PC-3 (cell line): ENCODE data around the gene GDPD1. TPM values are rescaled to one million over a fixed set of nuclear protein-coding genes. Genes with fewer than 3 reads are reported as not detected.

Experiments
- ATAC-seq: fragments of 200-7000 bp; cut with Tn5 transposase; 2 replicates; pipeline ENCODE4 v1.9.1; 2020; ENCODE audit warnings: mild to moderate bottlenecking, moderate library complexity
- BruUV-seq: library from RNA; stranded (reverse); fragments of 400-500 nt; replicated peaks from 2 replicates; lab custom pipeline; 2021; lab: Mats Ljungman, UMichigan
- CTCF ChIA-PET: fragments of 300-600 bp; sonication (Branson Sonifier 250); formaldehyde crosslinking; loops from one replicate; lab custom pipeline; 2022; ENCODE audit warnings: antibody characterized with exemption; lab: Charles Lee
- POLR2A ChIA-PET: fragments of 300-600 bp; sonication (Branson Sonifier 250); formaldehyde crosslinking; loops from one replicate; lab custom pipeline; 2022; ENCODE audit warnings: antibody characterized with exemption; ENCODE audit not compliant: unreplicated experiment; lab: Charles Lee
- DNase-seq: peaks from one replicate; pipeline ENCODE4 v3.0.0-alpha.2; 2015
- H2AFZ ChIP-seq: fragments of 300-600 bp; sonication (generic); 2 replicates; pipeline ENCODE4 v1.6.0; 2016; ENCODE audit warnings: antibody characterized with exemption, low read length
- H3F3A ChIP-seq: fragments of 300-600 bp; sonication (generic); one replicate; pipeline ENCODE4 v1.6.0; 2017; ENCODE audit warnings: antibody characterized with exemption, low read length, control low read depth, mild to moderate bottlenecking; ENCODE audit not compliant: unreplicated experiment
- H3K27ac ChIP-seq: fragments of 300-600 bp; sonication (generic); 2 replicates; pipeline ENCODE4 v1.5.1; 2016; ENCODE audit warnings: mild to moderate bottlenecking, low read length
- H3K27me3 ChIP-seq: fragments of 300-600 bp; sonication (generic); 2 replicates; pipeline ENCODE4 v1.6.1; 2016; ENCODE audit warnings: low read length, mixed read lengths
- H3K36me3 ChIP-seq: fragments of 300-600 bp; sonication (generic); 2 replicates; pipeline ENCODE4 v1.6.1; 2016; ENCODE audit warnings: low read depth, mixed run types, low read length, mixed read lengths
- H3K4me1 ChIP-seq: fragments of 300-600 bp; sonication (generic); 2 replicates; pipeline ENCODE4 v1.5.1; 2016; ENCODE audit warnings: low read length; ENCODE audit not compliant: insufficient read depth
- H3K4me2 ChIP-seq: fragments of 300-600 bp; sonication (generic); 2 replicates; pipeline ENCODE4 v1.6.0; 2016; ENCODE audit warnings: low read length
- H3K4me3 ChIP-seq: fragments of 300-600 bp; sonication (generic); 2 replicates; pipeline ENCODE4 v1.5.1; 2016; ENCODE audit warnings: mild to moderate bottlenecking, low read length, mixed read lengths
- H3K79me2 ChIP-seq: fragments of 300-600 bp; sonication (generic); 2 replicates; pipeline ENCODE4 v1.6.1; 2017; ENCODE audit warnings: low read length, mixed read lengths
- H3K9ac ChIP-seq: fragments of 300-600 bp; sonication (generic); 2 replicates; pipeline ENCODE4 v1.6.0; 2016; ENCODE audit warnings: mild to moderate bottlenecking, low read length
- H3K9me2 ChIP-seq: fragments of 300-600 bp; sonication (generic); replicated peaks from 2 replicates; pipeline ENCODE4 v1.6.1; 2016; ENCODE audit warnings: mixed run types, low read length, mixed read lengths
- H3K9me3 ChIP-seq: fragments of 300-600 bp; sonication (generic); 2 replicates; pipeline ENCODE4 v1.6.1; 2016; ENCODE audit warnings: low read length, mixed read lengths
- H4K20me1 ChIP-seq: fragments of 300-600 bp; sonication (generic); 2 replicates; pipeline ENCODE4 v1.6.1; 2016; ENCODE audit warnings: low read length, mixed read lengths
- EZH2 ChIP-seq: fragments of 300-600 bp; sonication (generic); IDR thresholded peaks from one replicate; pipeline ENCODE4 v1.6.1; 2017; ENCODE audit warnings: antibody characterized with exemption, mild to moderate bottlenecking, low read length; ENCODE audit not compliant: unreplicated experiment
- EZH2phosphoT487 ChIP-seq: fragments of 300-600 bp; sonication (generic); IDR thresholded peaks from 2 replicates; pipeline ENCODE4 v1.6.1; 2018; ENCODE audit warnings: mild to moderate bottlenecking, antibody characterized with exemption, low read length, borderline replicate concordance
- intact Hi-C: fragments of 100-400 bp; cut with micrococcal nuclease; formaldehyde crosslinking; loops from 2 replicates; pipeline ENCODE4 v1.9.0; 2023
- total RNA-seq: library from RNA; depleted of rRNA; stranded (reverse); fragments of >200 nt; gene quantifications from 2 replicates; pipeline ENCODE4 v1.2.3, GENCODE V29; 2014
- TF ChIP-seq, protein P1 (sequence below): fragments of 300-600 bp; sonication (generic); conservative IDR thresholded peaks from 2 replicates; pipeline ENCODE4 v1.5.1; 2017; ENCODE audit warnings: antibody characterized with exemption, low read depth, mild to moderate bottlenecking, low read length

GDPD1 gene
- total RNA-seq, 1 experiment from 2014 or later: 1.5 TPM

DNA sequence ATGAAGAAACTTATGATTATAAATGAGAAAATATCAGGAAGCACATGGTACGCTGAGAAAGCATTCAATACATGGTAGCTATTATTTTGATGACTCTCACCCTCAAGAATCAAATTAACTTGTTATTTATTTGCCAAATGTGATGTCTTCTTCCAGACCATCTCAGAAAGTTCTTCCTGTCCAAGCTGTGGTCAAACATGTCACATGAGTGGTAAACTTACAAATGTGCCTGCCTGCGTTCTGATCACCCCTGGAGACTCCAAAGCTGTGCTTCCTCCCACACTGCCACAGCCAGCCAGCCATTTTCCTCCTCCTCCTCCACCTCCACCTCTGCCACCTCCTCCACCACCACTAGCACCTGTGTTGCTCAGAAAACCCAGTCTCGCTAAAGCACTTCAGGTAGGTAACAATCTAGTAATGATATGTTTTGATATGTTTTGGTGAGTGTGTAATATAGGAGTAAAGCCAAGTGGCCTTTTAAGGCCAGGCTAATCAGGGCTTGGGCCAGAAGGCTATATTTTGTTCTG, 26.9 kb upstream of the GDPD1 start:
- CTCF ChIA-PET: no interaction called here
- no peaks in the 10 kb centered on the region for H4K20me1 ChIP-seq
- TF ChIP-seq, protein P1, sequence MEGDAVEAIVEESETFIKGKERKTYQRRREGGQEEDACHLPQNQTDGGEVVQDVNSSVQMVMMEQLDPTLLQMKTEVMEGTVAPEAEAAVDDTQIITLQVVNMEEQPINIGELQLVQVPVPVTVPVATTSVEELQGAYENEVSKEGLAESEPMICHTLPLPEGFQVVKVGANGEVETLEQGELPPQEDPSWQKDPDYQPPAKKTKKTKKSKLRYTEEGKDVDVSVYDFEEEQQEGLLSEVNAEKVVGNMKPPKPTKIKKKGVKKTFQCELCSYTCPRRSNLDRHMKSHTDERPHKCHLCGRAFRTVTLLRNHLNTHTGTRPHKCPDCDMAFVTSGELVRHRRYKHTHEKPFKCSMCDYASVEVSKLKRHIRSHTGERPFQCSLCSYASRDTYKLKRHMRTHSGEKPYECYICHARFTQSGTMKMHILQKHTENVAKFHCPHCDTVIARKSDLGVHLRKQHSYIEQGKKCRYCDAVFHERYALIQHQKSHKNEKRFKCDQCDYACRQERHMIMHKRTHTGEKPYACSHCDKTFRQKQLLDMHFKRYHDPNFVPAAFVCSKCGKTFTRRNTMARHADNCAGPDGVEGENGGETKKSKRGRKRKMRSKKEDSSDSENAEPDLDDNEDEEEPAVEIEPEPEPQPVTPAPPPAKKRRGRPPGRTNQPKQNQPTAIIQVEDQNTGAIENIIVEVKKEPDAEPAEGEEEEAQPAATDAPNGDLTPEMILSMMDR: no peak
- no peak for TF ChIP-seq EZH2phosphoT487
- no peak for TF ChIP-seq EZH2
- BruUV-seq: no TSS peak
- no peaks in the 10 kb centered on the region for H3K9me2 ChIP-seq
- no peaks in the 10 kb centered on the region for H3K27me3 ChIP-seq
- no peaks in the 10 kb centered on the region for H3K4me1 ChIP-seq
- H3K27ac ChIP-seq: no peak overlapping the region
- no peaks in the 10 kb centered on the region for H3F3A ChIP-seq
- no peak overlapping the region for H3K9ac ChIP-seq
- H3K4me2 ChIP-seq: no peak overlapping the region
- H3K36me3 ChIP-seq: peaks cover 71% of the 10 kb centered on the region
- no peak overlapping the region for H3K4me3 ChIP-seq
- POLR2A ChIA-PET: no interaction called here
- H2AFZ ChIP-seq: no peak overlapping the region
- no peaks in the 10 kb centered on the region for H3K79me2 ChIP-seq
- DNase-seq (no peak), ATAC-seq (no peak)
- no peaks in the 10 kb centered on the region for H3K9me3 ChIP-seq
- intact Hi-C loops: no loop called here

DNA sequence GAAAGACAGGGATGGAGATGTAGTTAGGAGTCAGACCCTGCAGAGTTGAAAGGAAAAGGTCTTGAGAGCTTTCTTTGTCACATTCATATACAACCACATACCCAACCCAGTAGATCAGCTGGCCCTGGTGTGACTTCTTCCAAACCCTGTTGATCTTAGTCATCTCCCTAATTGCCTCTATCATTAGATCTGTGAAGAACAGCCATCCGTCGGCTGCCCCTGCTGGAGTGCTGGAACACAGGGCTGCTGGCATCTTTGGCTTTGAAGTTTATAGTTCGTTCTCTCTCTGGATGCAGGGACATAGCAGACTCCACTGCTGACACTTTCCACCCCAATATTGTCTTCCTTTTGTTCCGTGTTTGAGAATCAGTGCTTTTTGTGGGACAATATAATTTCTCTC, 20.9 kb upstream of the GDPD1 start:
- BruUV-seq: no TSS peak
- TF ChIP-seq EZH2phosphoT487: no peak
- TF ChIP-seq EZH2: no peak
- TF ChIP-seq, protein P1: no peak
- H3K79me2 ChIP-seq: no peaks in the 10 kb centered on the region
- H2AFZ ChIP-seq: no peak overlapping the region
- no peaks in the 10 kb centered on the region for H3K9me3 ChIP-seq
- no peaks in the 10 kb centered on the region for H4K20me1 ChIP-seq
- no peak overlapping the region for H3K27ac ChIP-seq
- DNase-seq (no peak), ATAC-seq (no peak)
- peaks cover 68% of the 10 kb centered on the region for H3K36me3 ChIP-seq
- no peak overlapping the region for H3K9ac ChIP-seq
- intact Hi-C loops: no loop called here
- no peaks in the 10 kb centered on the region for H3F3A ChIP-seq
- H3K4me3 ChIP-seq: no peak overlapping the region
- H3K4me2 ChIP-seq: no peak overlapping the region
- ChIA-PET CTCF (no interaction called here), POLR2A (interaction anchor here (0.5 kb wide), 1 partner anchor 44 kb away, joined by 4 read pairs; the partner anchor contains the start of gene PRR11)
- no peaks in the 10 kb centered on the region for H3K27me3 ChIP-seq
- no peaks in the 10 kb centered on the region for H3K9me2 ChIP-seq
- no peaks in the 10 kb centered on the region for H3K4me1 ChIP-seq

DNA sequence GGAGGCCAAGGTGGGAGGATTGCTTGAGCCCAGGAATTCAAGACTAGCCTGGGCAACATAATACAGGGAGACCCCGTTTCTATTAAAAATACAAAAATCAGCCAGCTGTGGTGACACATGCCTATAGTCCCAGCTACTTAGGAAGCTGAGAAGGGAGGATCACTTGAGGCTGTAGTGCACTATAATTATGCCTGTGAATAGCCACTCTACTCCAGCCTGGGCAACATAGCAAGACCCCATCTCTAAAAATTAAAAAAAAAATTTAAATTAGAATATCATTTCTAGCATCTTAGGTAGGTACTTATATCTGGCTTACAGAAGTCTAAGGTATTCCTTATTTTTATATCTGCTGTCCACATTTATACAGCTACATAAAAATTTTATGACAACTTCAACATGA, 18.0 kb upstream of the GDPD1 start:
- TF ChIP-seq, protein P1: no peak
- TF ChIP-seq EZH2: no peak
- no peak for TF ChIP-seq EZH2phosphoT487
- peaks cover 47% of the 10 kb centered on the region for H3K36me3 ChIP-seq
- H3F3A ChIP-seq: no peaks in the 10 kb centered on the region
- no peak overlapping the region for H3K27ac ChIP-seq
- DNase-seq (no peak), ATAC-seq (no peak)
- H3K9me2 ChIP-seq: no peaks in the 10 kb centered on the region
- BruUV-seq: no TSS peak
- ChIA-PET CTCF (no interaction called here), POLR2A (no interaction called here)
- H3K9me3 ChIP-seq: no peaks in the 10 kb centered on the region
- no peaks in the 10 kb centered on the region for H3K79me2 ChIP-seq
- no peak overlapping the region for H3K4me3 ChIP-seq
- no peak overlapping the region for H3K4me2 ChIP-seq
- no peaks in the 10 kb centered on the region for H3K4me1 ChIP-seq
- H2AFZ ChIP-seq: no peak overlapping the region
- H3K9ac ChIP-seq: no peak overlapping the region
- intact Hi-C loops: no loop called here
- H3K27me3 ChIP-seq: no peaks in the 10 kb centered on the region
- no peaks in the 10 kb centered on the region for H4K20me1 ChIP-seq
